LNCaP clone FGC (cell line): ENCODE data around the gene TTC31.
"Not testable (repeated sequence)": the region's sequence is repeated elsewhere in the genome, so short reads cannot be mapped to it uniquely, and the experiment has no call there.

Source experiments
- DNase-seq: peaks from one replicate; pipeline ENCODE4 v3.0.0-alpha.2; 2011; ENCODE audit warnings: low read depth
- H3K4me3 ChIP-seq: 2 replicates; pipeline ENCODE4 v1.5.1; 2011; ENCODE audit warnings: mild to moderate bottlenecking, low read depth, low read length, control low read depth
- TF ChIP-seq, protein P1 (sequence below): IDR thresholded peaks from 2 replicates; pipeline ENCODE4 v1.5.1; 2012; ENCODE audit warnings: mild to moderate bottlenecking; ENCODE audit not compliant: control insufficient read depth, insufficient read depth; ENCODE audit errors: extremely low read depth

TTC31 gene

GRCh38 chr2:74481961-74482800, 700 bp upstream of the TTC31 start:
- no peak for DNase-seq
- TF ChIP-seq, protein P1, sequence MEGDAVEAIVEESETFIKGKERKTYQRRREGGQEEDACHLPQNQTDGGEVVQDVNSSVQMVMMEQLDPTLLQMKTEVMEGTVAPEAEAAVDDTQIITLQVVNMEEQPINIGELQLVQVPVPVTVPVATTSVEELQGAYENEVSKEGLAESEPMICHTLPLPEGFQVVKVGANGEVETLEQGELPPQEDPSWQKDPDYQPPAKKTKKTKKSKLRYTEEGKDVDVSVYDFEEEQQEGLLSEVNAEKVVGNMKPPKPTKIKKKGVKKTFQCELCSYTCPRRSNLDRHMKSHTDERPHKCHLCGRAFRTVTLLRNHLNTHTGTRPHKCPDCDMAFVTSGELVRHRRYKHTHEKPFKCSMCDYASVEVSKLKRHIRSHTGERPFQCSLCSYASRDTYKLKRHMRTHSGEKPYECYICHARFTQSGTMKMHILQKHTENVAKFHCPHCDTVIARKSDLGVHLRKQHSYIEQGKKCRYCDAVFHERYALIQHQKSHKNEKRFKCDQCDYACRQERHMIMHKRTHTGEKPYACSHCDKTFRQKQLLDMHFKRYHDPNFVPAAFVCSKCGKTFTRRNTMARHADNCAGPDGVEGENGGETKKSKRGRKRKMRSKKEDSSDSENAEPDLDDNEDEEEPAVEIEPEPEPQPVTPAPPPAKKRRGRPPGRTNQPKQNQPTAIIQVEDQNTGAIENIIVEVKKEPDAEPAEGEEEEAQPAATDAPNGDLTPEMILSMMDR, result no peak
- H3K4me3 ChIP-seq, result peak overlapping the region; percentile 78

DNA sequence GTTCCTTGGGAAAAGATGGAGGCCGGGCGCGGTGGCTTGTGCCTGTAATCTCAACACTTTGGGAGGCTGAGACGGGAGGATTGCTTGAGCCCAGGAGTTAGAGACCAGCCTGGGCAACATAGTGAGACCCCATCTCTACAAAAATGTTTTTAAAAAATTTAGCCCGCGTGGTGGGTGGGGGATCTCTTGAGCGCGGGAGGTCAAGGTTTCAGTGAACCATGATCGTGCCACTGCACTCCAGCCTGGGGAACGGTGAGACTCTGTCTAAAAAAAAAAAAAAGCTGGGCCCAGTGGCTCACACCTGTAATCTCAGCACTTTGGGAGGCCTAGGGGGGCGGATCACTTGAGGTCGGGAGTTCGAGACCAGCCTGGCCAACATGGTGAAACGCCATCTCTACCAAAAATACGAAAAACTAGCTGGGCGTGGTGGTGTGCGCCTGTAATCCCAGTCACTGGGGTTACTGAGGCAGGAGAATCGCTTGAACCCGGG, 839 bp downstream of the TTC31 start:
- not testable (repeated sequence) for DNase-seq
- H3K4me3 ChIP-seq, result peak overlapping the region; percentile 78

DNA sequence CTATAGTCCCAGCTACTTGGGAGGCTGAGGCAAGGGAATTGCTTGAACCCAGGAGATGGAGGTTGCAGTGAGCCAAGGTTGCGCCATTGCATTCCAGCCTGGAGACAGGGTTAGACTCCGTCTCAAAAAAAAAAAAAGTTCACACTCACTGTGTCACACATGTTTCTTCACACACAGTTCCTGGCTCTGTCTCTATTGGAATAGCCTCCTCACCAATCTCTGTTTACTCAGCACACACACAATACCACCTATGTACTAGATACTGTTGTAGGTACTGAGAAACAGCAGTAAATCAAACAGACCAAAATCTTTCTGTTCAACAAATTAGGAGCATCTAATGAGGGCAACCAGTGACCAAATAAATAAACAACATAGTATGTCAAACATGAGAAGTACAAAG, 3.3 kb downstream of the TTC31 start:
- no peak for DNase-seq
- TF ChIP-seq, protein P1, result no peak

DNA sequence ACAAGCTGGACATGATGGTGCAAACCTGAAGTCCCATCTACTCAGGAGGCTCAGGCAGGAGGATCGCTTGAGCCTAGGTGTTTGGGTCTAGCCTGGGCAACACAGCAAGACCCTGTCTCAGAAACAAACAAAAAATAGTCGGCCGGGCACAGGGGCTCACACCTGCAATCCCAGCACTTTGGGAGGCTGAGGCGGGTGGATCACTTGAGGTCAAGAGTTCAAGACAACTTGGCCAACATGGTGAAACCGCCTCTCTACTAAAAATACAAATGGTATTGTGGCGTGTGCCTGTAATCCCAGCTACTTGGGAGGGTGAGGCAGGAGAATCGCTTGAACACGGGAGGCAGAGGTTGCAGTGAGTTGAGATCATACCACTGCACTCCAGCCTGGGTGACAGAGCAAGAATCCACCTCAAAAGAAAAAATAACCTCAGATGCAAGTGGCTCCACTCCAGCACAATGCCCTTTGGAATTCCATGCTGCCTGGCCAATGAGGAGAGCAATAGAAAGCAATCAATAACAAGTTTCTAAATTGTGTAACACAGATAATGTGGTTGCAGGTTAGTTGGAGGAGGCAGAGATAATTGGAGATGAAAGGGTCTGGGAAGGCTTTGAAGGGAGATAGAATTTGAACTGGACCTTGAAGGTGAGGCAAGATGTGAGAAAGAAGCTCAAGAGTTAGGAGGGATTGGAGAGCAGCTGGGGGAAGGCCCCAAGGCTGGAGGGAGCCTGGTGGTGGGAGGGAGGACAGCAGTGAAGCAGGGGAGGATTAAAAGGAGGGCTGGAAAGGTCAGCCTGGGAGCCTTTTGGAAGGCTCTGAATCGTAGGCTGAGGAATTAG, 6.0 kb downstream of the TTC31 start:
- no peak for DNase-seq
- no peak overlapping the region for H3K4me3 ChIP-seq
- TF ChIP-seq, protein P1, result no peak

More for the DNA sequence above, 3.3 kb downstream of the TTC31 start:
- H3K4me3 ChIP-seq, result no peak overlapping the region

DNA sequence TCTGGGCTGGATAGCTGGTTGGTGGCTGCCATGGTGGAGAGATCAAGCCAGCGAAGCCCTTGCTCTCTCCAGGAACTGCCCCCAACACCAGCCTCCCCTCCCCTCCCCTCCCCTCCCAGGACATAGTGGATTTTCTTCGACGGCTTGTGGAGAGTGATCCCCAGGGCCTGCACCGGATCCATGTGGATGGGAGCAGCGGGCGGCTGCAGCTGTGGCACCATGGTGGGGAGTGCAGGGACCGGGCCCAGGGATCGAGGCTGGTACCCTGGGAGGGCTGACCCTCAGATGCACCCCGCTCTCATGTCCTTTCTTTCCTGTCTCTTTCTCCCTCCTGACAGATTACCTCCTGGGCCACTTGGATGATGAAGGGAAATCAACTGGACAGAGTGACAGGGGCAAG, 7.0 kb downstream of the TTC31 start:
- TF ChIP-seq, protein P1, result no peak
- no peak for DNase-seq
- no peak overlapping the region for H3K4me3 ChIP-seq

- DNase-seq, result no peak
- TF ChIP-seq, protein P1, result no peak
- H3K4me3 ChIP-seq, result no peak overlapping the region
Observed at GRCh38 chr2:74491648-74492544, 9.0 kb downstream of the TTC31 start.
